ENCODE data around the gene ARID1A.

ARID1A gene

DNA sequence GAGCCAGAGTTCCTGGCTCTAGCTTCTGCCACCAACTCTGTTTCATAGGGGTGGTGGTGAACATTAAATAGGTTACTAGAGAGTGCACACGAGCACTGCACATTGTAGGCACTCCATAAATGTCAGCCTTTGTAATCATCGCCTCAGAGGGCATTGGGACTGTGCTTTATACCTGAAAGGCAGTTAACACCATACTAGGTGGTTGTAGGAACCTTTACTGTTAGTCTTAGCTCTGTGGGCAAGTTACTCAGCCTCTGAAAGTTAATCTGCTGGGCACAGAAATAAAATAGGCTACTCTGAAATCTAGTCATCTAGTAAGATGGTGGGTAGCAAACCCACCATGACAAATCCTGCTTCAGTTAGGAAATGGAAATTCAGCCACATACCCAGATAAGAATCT lies 37.6 kb downstream of the ARID1A start:
- no peaks in the 10 kb centered on the region for H3K4me1 ChIP-seq (ENCODE audit: insufficient read depth, low read length, poor library complexity, severe bottlenecking)
- H3K9me3 ChIP-seq (ENCODE audit: insufficient read depth, low read depth, low read length) = no peaks in the 10 kb centered on the region
- H3K36me3 ChIP-seq (ENCODE audit: insufficient read depth, low read length) = peaks cover 94% of the 10 kb centered on the region
- H3K4me2 ChIP-seq (ENCODE audit: low read depth, low read length, poor library complexity, severe bottlenecking) = no peak overlapping the region
- H4K20me1 ChIP-seq (ENCODE audit: insufficient read depth, low read length, poor library complexity, severe bottlenecking) = peaks cover 80% of the 10 kb centered on the region
- TF ChIP-seq EZH2phosphoT487 (IDR thresholded peaks at IDR 0.05; ENCODE audit: borderline replicate concordance) = no peak
- TF ChIP-seq, protein P1, sequence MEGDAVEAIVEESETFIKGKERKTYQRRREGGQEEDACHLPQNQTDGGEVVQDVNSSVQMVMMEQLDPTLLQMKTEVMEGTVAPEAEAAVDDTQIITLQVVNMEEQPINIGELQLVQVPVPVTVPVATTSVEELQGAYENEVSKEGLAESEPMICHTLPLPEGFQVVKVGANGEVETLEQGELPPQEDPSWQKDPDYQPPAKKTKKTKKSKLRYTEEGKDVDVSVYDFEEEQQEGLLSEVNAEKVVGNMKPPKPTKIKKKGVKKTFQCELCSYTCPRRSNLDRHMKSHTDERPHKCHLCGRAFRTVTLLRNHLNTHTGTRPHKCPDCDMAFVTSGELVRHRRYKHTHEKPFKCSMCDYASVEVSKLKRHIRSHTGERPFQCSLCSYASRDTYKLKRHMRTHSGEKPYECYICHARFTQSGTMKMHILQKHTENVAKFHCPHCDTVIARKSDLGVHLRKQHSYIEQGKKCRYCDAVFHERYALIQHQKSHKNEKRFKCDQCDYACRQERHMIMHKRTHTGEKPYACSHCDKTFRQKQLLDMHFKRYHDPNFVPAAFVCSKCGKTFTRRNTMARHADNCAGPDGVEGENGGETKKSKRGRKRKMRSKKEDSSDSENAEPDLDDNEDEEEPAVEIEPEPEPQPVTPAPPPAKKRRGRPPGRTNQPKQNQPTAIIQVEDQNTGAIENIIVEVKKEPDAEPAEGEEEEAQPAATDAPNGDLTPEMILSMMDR (conservative IDR thresholded peaks at IDR 0.05; ENCODE audit: low read length) = no peak
- H3K79me2 ChIP-seq (ENCODE audit: insufficient read depth, low read length) = peaks cover 92% of the 10 kb centered on the region
- no peaks in the 10 kb centered on the region for H3K9me2 ChIP-seq (replicated peaks; ENCODE audit: low read depth, low read length)
- H3K27me3 ChIP-seq (ENCODE audit: insufficient read depth, low read length, poor library complexity, severe bottlenecking) = no peaks in the 10 kb centered on the region
- H3K9ac ChIP-seq (ENCODE audit: low read depth, low read length, poor library complexity, severe bottlenecking) = no peak overlapping the region
- no peak overlapping the region for H3K4me3 ChIP-seq (ENCODE audit: low read length, poor library complexity, severe bottlenecking)
- no peak overlapping the region for H2AFZ ChIP-seq (ENCODE audit: low read length)
- H3F3A ChIP-seq (ENCODE audit: low read depth) = 0 out of 2 replicates have a peak, but pooled peaks cover 3% of the 10 kb centered on the region

DNA sequence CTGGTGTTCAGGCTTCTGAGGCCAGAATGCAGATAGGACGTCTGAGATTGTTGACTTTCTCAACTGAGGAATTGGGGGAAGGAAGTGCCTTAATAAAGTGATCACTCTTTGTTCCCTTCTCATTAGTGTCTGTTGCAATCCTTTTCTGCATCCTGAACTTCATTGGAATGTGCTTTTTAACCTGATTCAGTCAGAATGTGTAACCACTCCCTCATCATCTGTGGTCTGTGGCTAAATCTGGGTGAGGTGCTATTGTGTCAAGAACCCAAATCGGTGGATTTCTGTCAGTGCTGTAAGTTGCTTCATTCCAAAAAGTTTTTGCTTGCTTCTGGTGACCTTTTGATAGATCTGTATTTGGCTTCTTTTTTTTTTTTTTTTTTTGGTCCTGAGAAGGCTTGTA lies 38.2 kb downstream of the ARID1A start:
- Histone ChIP-seq H3K9me3 (ENCODE audit: insufficient read depth, low read depth, low read length) (no peaks in the 10 kb centered on the region), H4K20me1 (ENCODE audit: insufficient read depth, low read length, poor library complexity, severe bottlenecking) (peaks cover 75% of the 10 kb centered on the region), H3F3A (ENCODE audit: low read depth) (0 out of 2 replicates have a peak, but pooled peaks cover 3% of the 10 kb centered on the region), H3K79me2 (ENCODE audit: insufficient read depth, low read length) (peaks cover 89% of the 10 kb centered on the region), H2AFZ (ENCODE audit: low read length) (no peak overlapping the region), H3K27me3 (ENCODE audit: insufficient read depth, low read length, poor library complexity, severe bottlenecking) (no peaks in the 10 kb centered on the region), H3K9me2 (replicated peaks; ENCODE audit: low read depth, low read length) (no peaks in the 10 kb centered on the region), H3K4me3 (ENCODE audit: low read length, poor library complexity, severe bottlenecking) (no peak overlapping the region), H3K9ac (ENCODE audit: low read depth, low read length, poor library complexity, severe bottlenecking) (no peak overlapping the region), H3K4me1 (ENCODE audit: insufficient read depth, low read length, poor library complexity, severe bottlenecking) (no peaks in the 10 kb centered on the region), H3K36me3 (ENCODE audit: insufficient read depth, low read length) (peaks cover 93% of the 10 kb centered on the region), H3K4me2 (ENCODE audit: low read depth, low read length, poor library complexity, severe bottlenecking) (no peak overlapping the region)
- TF ChIP-seq EZH2phosphoT487 (IDR thresholded peaks at IDR 0.05; ENCODE audit: borderline replicate concordance) = no peak
- TF ChIP-seq, protein P1 (conservative IDR thresholded peaks at IDR 0.05; ENCODE audit: low read length) = no peak

DNA sequence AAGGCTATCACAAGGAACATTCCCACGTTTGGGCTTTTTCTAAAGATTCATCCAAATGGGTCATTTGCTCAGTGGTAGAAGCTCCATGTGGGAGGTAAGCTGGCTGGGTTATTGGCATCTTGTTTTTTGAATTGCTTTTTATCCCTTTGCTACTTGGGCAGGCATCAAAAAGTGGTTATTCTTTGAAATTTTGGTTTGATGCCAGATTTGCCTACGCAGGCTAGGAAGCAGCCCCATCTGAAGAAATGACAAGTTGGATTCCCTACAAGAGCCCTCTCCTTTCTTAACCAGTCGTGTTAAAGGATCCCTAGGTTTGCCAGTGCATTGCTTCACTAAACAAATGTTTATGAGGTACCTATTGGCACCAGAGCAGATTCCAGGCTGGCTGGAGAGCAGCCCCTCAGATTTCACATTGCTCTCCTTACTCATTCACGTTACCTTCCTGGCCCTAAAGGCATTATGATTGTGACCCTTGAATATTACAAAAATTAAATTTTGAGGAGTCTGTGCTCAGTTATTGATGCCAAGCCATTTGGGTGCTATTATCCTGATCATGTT lies 38.8 kb downstream of the ARID1A start:
- Histone ChIP-seq H3K79me2 (ENCODE audit: insufficient read depth, low read length) (peaks cover 89% of the 10 kb centered on the region), H2AFZ (ENCODE audit: low read length) (no peak overlapping the region), H3K9me2 (replicated peaks; ENCODE audit: low read depth, low read length) (no peaks in the 10 kb centered on the region), H3F3A (ENCODE audit: low read depth) (0 out of 2 replicates have a peak, but pooled peaks cover 3% of the 10 kb centered on the region), H3K4me2 (ENCODE audit: low read depth, low read length, poor library complexity, severe bottlenecking) (no peak overlapping the region), H3K36me3 (ENCODE audit: insufficient read depth, low read length) (peaks cover 93% of the 10 kb centered on the region), H3K27me3 (ENCODE audit: insufficient read depth, low read length, poor library complexity, severe bottlenecking) (no peaks in the 10 kb centered on the region), H3K9ac (ENCODE audit: low read depth, low read length, poor library complexity, severe bottlenecking) (no peak overlapping the region), H3K9me3 (ENCODE audit: insufficient read depth, low read depth, low read length) (no peaks in the 10 kb centered on the region), H4K20me1 (ENCODE audit: insufficient read depth, low read length, poor library complexity, severe bottlenecking) (peaks cover 75% of the 10 kb centered on the region), H3K4me1 (ENCODE audit: insufficient read depth, low read length, poor library complexity, severe bottlenecking) (no peaks in the 10 kb centered on the region), H3K4me3 (ENCODE audit: low read length, poor library complexity, severe bottlenecking) (no peak overlapping the region)
- TF ChIP-seq EZH2phosphoT487 (IDR thresholded peaks at IDR 0.05; ENCODE audit: borderline replicate concordance) = no peak
- TF ChIP-seq, protein P1 (conservative IDR thresholded peaks at IDR 0.05; ENCODE audit: low read length) = no peak
